Daoy (cell line): ENCODE data around the gene SERPINA6. TPM values are rescaled to one million over a fixed set of nuclear protein-coding genes. Genes with fewer than 3 reads are reported as not detected.
"Not testable (repeated sequence)": the region's sequence is repeated elsewhere in the genome, so short reads cannot be mapped to it uniquely, and the experiment has no call there.

ENCODE experiments used
- DNase-seq: peaks from one replicate; pipeline ENCODE4 v3.0.0-alpha.2; 2015; ENCODE audit warnings: low read depth
- total RNA-seq: library from RNA; depleted of rRNA; stranded (reverse); fragments of >200 nt; shearing (Covaris generic); gene quantifications from 2 replicates; pipeline ENCODE4 v1.2.3, GENCODE V29; 2014

SERPINA6 gene
- total RNA-seq, 1 experiment from 2014 or later, result 0.91 TPM

- DNase-seq, result no peak
Observed at GRCh38 chr14:94328196-94328595, 5.1 kb upstream of the SERPINA6 start.

GRCh38 chr14:94321421-94322271 is 1.5 kb downstream of the SERPINA6 start:
- DNase-seq, result no peak

GRCh38 chr14:94320243-94320642 is 2.9 kb downstream of the SERPINA6 start:
- DNase-seq, result no peak

GRCh38 chr14:94317259-94317658 is 5.9 kb downstream of the SERPINA6 start:
- DNase-seq, result no peak

- DNase-seq, result no peak
Observed at GRCh38 chr14:94316692-94317091, 6.4 kb downstream of the SERPINA6 start.

GRCh38 chr14:94314890-94315289 is 8.2 kb downstream of the SERPINA6 start:
- no peak for DNase-seq

- no peak for DNase-seq
Observed at GRCh38 chr14:94313991-94314655, 9.0 kb downstream of the SERPINA6 start.

GRCh38 chr14:94312481-94313246 is 10.5 kb downstream of the SERPINA6 start:
- DNase-seq, result no peak

GRCh38 chr14:94310248-94310647 is 12.9 kb downstream of the SERPINA6 start:
- DNase-seq, result no peak

GRCh38 chr14:94309721-94310120 is 13.4 kb downstream of the SERPINA6 start:
- DNase-seq, result no peak

GRCh38 chr14:94307410-94307992 is 15.6 kb downstream of the SERPINA6 start:
- no peak for DNase-seq

GRCh38 chr14:94306047-94306978 is 16.8 kb downstream of the SERPINA6 start:
- DNase-seq, result no peak

- DNase-seq, result no peak
Observed at GRCh38 chr14:94305620-94306019, 17.5 kb downstream of the SERPINA6 start.

GRCh38 chr14:94304243-94304642 is 18.9 kb downstream of the SERPINA6 start:
- DNase-seq, result no peak

- DNase-seq, result no peak
Observed at GRCh38 chr14:94303111-94303510, 20.0 kb downstream of the SERPINA6 start.

GRCh38 chr14:94298130-94298529 is 25.0 kb downstream of the SERPINA6 start:
- DNase-seq, result no peak

- not testable (repeated sequence) for DNase-seq
Observed at GRCh38 chr14:94296181-94296545, 27.0 kb downstream of the SERPINA6 start.

- no peak for DNase-seq
Observed at GRCh38 chr14:94295360-94296180, 27.6 kb downstream of the SERPINA6 start.

- no peak for DNase-seq
Observed at GRCh38 chr14:94293578-94293924, 29.6 kb downstream of the SERPINA6 start.
